ENCODE measurements around the gene TMED8.
"Not testable (repeated sequence)": the region's sequence is repeated elsewhere in the genome, so short reads cannot be mapped to it uniquely, and the experiment has no call there.

Gene TMED8, protein sequence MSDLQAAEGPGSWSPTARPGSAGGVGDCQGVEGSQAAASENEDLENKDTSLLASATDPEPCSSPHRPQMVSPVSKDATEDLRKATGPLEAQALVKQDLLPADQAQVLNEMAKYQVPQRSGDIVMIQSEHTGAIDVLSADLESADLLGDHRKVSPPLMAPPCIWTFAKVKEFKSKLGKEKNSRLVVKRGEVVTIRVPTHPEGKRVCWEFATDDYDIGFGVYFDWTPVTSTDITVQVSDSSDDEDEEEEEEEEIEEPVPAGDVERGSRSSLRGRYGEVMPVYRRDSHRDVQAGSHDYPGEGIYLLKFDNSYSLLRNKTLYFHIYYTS

DNA sequence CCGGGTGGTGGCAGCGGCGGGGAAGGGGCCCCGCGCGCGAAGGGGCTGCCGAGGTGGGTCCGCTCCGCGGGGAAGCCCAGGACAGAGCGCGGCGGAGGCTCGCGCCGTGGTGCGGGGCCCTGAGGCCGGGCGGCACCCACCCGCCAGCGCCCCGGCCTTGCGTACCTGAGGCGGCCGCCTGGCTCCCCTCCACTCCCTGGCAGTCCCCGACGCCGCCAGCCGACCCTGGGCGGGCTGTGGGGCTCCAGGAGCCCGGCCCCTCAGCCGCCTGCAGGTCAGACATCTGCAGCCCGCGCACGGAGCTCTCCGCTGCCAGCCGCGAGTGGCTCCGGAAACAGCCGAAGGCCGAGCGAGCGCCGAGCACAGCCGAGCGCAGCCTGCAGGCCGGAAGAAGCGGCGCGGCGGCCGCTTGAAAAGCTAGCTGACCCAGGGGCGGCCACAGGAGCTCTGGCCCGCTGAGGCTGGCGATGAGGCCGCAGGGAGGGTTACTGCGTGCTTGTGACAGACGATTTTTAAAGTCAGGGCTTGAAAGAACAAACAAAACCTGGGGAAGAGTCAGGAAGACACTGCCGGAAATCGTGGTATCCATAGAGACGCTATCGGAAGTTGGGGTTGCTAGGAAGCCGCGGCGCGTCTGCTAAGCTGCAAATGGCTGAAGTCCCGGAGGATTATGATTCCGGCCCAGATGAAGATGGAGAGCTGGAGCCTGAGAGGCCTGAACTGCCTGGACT lies at the start of gene TMED8, which contains the start of gene SAMD15:
TMED8 (minus strand) TSS at position 324 of the 731 bp plus-strand sequence; CDS start at position 283, 41 bp downstream.
SAMD15 (plus strand) TSS at position 609 of the 731 bp plus-strand sequence; CDS start at position 649, 40 bp downstream.
- DNase-seq (ENCODE audit: extremely low read depth in 1 of 2, low read depth in 1 of 2): peak; percentile 64 to 69

DNA sequence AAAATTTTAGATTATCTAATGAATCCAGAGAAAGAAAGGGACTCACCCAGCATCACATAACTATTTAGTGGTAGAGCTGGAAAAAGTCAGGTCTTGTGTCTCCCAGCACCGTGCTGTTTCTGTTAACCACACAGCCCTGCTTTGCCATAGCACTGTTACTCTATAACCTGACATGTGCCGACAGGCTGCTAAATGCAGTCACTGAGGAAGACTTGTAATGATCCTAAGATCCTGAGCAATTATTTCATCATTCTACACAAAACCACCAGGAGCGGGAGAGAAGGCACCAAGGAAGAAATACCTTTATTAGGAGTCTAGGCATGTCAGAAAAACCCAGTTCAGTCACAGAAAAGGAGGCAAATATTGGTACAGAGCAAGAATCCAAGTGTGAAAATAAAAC lies 49.5 kb upstream of the TMED8 start:
- DNase-seq (ENCODE audit: extremely low read depth in 1 of 2, low read depth in 1 of 2): no peak

- no peak for DNase-seq (ENCODE audit: extremely low read depth in 1 of 2, low read depth in 1 of 2)
Observed at GRCh38 chr14:77424862-77425261, 48.0 kb upstream of the TMED8 start.

DNA sequence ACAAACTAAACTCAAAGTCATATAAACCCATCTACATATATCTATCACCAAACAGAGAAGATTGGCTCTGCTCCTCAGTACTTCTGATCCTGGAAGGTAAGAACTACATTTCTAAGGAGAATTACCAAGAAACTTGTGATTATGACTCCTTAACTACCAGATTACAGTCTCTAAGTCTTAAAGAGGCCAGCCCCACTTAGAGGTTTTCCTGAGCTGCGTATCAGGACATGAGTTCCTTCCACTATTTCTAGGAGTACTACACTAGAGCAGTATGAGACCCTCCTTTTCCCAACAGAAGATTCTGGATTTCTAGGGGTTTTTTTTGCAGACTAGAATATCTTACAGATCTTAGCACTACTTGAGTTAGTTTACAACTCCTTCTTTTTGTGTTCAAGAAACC lies 46.5 kb upstream of the TMED8 start, which contains the start of gene NOXRED1:
NOXRED1 (minus strand) TSS at position 101 of the 400 bp plus-strand sequence. CDS start 634 bp downstream, outside the sequence.
- DNase-seq (ENCODE audit: extremely low read depth in 1 of 2, low read depth in 1 of 2): no peak

DNA sequence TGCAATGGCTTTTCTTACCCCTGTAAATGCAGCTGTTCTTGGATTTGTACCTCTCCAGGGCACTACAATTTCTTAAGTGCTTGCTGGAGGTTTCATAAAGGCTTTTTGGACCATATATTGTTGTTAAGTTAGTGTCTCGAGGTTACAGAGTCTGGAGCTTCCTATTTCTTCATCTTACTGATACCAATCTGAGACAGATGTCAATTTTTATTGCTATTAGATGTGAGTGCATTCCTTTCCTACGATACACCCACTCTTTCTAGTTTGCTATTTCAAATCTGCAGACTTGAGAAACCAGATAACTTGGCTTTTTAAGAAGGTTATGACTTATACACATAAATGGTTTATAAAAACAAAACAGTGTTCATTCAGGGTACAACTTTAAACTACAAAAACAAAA lies 44.3 kb upstream of the TMED8 start:
- DNase-seq (ENCODE audit: extremely low read depth in 1 of 2, low read depth in 1 of 2): no peak

DNA sequence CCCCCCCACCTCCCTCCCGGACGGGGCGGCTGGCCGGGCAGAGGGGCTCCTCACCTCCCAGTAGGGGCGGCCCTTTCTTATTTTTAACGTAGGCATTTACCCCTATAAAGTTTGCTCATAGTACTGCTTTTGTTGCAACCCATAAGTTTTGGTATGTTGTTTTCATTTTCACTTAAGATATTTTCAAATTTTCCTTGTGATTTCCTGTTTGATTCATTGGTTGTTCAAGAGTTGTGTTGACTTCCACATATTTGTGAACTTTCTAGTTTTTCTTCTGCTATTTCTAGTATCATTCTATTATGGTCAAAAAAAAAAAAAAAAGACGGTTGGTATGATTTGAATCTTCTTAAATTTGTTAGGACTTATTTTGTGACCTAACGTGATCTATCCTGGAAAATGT lies 39.9 kb upstream of the TMED8 start:
- DNase-seq (ENCODE audit: extremely low read depth in 1 of 2, low read depth in 1 of 2): no peak

DNA sequence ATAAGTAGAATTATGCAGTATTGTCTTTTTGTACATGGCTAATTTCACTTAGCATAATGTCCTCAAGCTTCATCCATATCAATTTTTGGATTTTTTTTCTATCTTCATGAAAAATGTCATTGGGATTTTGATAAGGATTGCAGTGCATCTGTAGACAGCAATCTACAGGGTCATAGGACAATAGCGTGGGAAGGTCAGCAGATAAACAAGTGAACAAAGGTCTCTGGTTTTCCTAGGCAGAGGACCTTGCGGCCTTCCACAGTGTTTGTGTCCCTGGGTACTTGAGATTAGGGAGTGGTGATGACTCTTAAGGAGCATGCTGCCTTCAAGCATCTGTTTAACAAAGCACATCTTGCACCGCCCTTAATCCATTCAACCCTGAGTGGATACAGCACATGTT lies 39.2 kb upstream of the TMED8 start:
- DNase-seq (ENCODE audit: extremely low read depth in 1 of 2, low read depth in 1 of 2): not testable (repeated sequence)

DNA sequence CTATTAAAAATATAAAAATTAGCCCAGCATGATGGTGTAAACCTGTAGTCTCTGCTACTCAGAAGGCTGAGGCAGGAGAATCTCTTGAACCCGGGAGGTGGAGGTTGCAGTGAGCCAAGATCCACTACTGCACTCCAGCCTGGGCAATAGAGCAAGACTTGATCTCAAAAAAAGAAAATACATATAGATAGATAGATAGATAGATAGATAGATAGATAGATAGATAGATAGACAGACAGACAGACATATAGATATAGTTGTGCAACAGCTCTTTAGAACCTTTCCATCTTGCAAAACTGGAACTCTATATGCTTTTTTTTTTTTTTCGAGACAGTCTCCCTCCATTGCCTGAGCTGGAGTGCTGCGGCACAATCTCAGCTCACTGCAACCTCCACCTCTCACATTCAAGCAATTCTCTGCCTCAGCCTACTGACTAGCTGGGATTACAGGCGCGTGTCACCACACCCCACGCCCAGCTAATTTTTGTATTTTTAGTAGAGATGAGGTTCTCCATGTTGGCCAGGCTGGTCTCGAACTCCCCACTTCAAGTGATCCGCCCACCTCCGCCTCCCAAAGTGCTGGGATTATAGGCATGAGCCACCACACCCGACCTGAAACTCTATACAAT lies 38.6 kb upstream of the TMED8 start:
- not testable (repeated sequence) for DNase-seq (ENCODE audit: extremely low read depth in 1 of 2, low read depth in 1 of 2)

- DNase-seq (ENCODE audit: extremely low read depth in 1 of 2, low read depth in 1 of 2): no peak
Observed at GRCh38 chr14:77409131-77409533, 32.2 kb upstream of the TMED8 start.

DNA sequence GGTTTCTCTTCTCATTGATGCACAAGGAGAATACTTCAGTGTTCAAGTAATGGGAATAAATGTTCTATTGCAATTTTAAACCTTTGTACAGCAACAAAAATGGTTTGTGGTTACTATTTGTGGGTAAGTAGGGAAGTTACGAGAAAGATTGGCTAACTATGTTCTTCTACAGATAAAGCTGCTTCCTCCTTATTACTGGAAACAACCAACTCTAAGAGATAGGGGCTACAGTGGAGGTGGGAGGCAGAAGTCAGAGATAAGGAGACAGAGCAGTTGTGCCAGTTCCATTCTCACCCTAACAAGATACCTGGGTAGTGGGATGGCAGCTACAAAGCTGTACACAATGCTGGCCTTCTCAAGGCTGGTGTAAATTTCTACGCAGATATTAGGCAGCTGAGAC lies 30.3 kb upstream of the TMED8 start:
- no peak for DNase-seq (ENCODE audit: extremely low read depth in 1 of 2, low read depth in 1 of 2)

DNA sequence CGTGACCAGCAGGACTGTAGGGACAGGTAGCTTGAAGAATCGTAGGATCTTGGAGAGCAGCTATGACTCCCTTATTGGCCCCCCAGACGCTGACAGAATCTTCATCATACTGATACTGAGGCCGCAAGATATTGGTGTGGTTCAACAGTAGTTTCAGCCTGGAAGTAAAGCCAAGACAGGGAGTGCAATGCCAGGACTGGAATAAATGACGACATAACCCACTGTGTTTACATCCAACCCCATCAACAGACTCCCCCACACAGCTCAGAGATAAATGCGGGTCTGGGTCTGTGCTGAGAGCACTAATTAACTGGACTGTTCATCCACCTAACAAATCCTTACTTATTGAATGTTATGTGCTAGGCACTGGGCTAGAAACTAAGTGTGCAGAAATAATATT lies 29.8 kb upstream of the TMED8 start:
- no peak for DNase-seq (ENCODE audit: extremely low read depth in 1 of 2, low read depth in 1 of 2)

- DNase-seq (ENCODE audit: extremely low read depth in 1 of 2, low read depth in 1 of 2): no peak
Observed at GRCh38 chr14:77406086-77406485, 29.2 kb upstream of the TMED8 start.

DNA sequence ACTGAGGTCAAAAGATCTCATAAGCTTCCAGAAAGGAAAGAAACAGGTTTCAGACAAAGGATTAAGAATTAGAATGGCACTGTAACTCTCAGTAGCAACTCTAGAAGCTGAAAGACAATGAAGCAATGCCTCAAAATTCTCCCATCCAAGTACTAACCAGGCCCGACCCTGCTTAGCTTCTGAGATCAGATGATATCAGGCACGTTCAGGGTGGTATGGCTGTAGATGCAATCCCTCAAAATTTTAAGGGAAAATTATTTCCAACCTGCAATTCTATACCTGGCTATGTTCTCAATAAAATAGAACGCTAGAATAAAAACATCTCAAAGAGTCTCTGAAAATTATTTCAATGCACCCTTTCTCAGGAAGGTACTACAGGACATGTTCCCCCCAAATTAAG lies 26.9 kb upstream of the TMED8 start:
- no peak for DNase-seq (ENCODE audit: extremely low read depth in 1 of 2, low read depth in 1 of 2)

DNA sequence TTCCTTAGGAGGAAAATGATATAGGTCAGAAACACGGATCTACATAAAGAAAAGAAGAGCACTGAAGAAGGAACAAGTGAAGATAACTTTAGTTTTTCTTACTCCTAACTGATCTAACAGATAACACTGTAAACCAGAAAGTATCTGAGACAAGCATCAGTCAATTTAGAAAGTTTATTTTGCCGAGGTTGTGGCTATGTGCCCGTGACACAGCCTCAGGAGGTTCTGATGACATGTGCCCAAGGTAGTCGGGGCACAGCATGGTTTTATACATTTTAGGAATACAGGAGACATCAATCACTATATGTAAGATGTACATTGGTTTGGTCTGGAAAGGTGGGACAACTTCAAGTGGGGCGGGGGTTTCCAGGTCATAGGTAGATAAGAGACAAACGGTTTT lies 23.3 kb upstream of the TMED8 start:
- DNase-seq (ENCODE audit: extremely low read depth in 1 of 2, low read depth in 1 of 2): no peak

DNA sequence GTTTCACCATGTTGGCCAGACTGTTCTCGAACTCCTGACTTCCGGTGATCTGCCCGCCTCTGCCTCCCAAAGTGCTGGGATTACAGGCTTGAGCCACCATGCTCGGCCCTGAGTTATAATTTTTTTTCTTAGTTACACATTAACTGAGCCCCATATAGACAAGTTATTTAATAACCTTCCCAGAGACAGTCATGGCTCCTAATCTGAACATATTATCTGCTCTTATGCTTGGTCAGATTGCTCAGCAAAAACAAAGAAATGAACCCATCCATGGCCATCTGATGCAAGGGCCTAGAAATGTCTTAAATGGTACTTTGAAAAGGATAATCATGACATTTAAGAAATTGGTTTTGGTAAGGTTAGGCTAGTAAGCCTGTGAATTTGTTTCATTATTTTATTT lies 13.3 kb upstream of the TMED8 start:
- DNase-seq (ENCODE audit: extremely low read depth in 1 of 2, low read depth in 1 of 2): no peak

GRCh38 chr14:77378701-77379100 lies 1.8 kb upstream of the TMED8 start:
- DNase-seq (ENCODE audit: extremely low read depth in 1 of 2, low read depth in 1 of 2): no peak

GRCh38 chr14:77377502-77377844 lies 579 bp upstream of the TMED8 start:
- no peak for DNase-seq (ENCODE audit: extremely low read depth in 1 of 2, low read depth in 1 of 2)

DNA sequence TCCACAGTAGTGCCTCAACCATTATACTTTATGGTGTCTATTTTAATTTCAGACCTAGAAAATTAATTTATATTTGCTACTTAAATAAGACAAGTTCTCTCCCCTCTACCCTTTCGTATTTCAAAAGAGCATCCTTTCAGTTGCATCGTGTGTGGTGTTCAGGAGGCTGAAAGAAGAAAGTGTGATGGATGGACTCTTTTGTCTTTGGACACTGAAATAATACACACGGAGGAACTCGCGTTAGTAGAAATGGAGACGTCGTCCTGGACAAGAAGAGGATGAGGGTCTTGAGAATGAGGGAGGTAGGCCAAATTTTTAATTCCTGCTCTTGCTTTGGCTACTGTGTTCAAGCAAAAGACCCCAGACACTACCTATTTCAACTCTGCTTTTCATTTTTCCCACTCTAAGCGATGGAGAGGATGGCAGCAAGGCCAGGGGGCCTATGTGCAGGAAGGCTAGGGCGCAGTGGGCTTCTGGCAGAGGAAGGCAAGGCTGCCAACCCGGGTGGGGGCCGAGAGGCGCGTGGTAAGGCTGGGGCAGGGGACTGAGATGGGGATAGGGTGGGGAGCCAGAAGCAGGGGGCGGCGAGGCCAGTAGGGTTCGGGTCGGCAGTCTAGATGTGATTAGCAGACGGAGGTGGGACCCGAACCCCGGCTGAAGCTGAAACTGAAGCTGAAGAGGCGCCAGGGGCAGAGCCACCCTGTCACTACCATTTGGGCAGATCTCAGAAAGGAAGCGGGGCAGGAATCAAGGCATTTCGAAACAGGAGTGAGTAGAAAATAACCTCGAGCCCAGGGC lies 722 bp downstream of the TMED8 start:
- DNase-seq (ENCODE audit: extremely low read depth in 1 of 2, low read depth in 1 of 2): peak in 1 of 2 donors; percentile 14

DNA sequence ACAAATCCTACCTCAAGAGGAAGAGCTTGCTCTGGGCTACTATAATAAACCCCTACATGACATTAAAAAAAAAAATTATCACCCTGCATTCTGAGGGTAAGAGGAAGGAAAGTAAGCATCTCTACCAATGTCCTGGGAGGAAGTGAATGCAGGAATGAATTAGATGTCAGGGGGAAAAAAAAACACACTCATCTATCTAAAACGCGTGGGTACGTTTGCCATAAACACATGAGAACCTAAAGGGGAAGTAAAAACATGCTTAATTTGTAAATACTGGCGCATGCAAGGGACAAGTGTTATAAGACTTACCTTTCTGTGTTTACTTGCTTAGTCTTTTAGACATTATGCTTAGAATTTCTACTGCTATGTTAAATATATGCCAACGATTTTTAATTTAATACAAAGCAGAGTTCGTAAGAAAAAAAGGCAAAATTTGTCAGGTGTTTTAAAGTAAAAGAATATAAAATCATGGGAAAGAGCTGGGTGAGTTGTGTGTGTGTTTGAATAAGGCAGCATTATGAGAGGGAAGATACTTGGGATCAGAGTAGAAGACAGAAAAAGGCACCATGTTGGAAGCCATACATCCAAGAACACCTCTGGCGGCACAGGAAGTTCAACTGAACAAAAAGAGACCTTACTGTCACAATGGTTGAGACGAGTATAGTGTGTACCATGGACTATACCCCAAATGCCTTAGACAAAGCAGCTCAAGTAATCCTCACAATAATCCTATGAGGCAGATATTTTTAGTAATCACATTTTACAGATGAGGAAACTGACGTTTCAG lies 1.5 kb downstream of the TMED8 start:
- DNase-seq (ENCODE audit: extremely low read depth in 1 of 2, low read depth in 1 of 2): no peak

DNA sequence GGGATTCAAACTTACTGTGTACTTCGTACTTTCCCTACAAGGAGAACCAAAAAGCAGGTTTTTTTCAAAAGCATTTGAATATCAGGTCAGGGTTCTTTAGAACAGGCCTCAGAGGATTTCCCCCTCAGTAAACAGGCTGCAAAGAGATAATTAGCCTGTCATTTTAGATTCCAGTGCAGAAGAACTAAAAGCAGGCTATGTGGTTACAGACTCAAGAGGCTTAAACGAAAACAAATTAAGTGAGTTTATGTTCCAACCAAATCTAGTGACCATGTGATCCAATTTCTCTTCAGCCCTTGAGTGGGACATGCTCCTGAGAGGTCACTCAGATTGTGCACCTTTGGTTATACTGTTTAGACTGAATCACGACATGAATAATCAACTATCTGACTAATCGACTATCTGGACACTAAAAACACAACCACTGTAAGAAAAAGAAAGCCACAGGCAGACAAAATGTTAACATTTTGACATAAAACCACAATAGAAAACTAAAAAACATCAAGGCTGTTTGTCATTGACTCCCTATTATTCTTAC lies 4.5 kb downstream of the TMED8 start:
- no peak for DNase-seq (ENCODE audit: extremely low read depth in 1 of 2, low read depth in 1 of 2)
